Measurements from ENCODE around the gene PRKAB2.
A peak's percentile ranks its signal among the peaks of the same experiment; 100 is the strongest.

Gene PRKAB2

GRCh38 chr1:147185432-147185831 lies 13.2 kb upstream of the PRKAB2 start:
- DNase-seq (ENCODE audit: low read depth) = peak; percentile 58
- no peak for TF ChIP-seq CTCF (IDR thresholded peaks at IDR 0.05; ENCODE audit: control insufficient read depth, extremely low read depth, insufficient read depth)
- no peak overlapping the region for H3K4me3 ChIP-seq (ENCODE audit: low read depth, low read length)

GRCh38 chr1:147177611-147178380 lies 5.5 kb upstream of the PRKAB2 start:
- no peak for TF ChIP-seq CTCF (IDR thresholded peaks at IDR 0.05; ENCODE audit: control insufficient read depth, extremely low read depth, insufficient read depth)
- DNase-seq (ENCODE audit: low read depth) = no peak
- no peak overlapping the region for H3K4me3 ChIP-seq (ENCODE audit: low read depth, low read length)

- no peak for TF ChIP-seq CTCF (IDR thresholded peaks at IDR 0.05; ENCODE audit: control insufficient read depth, extremely low read depth, insufficient read depth)
- peak overlapping the region; percentile 97 for H3K4me3 ChIP-seq (ENCODE audit: low read depth, low read length)
- no peak for DNase-seq (ENCODE audit: low read depth)
Observed at GRCh38 chr1:147171399-147172167, 687 bp downstream of the PRKAB2 start.

GRCh38 chr1:147169840-147170674 lies 2.2 kb downstream of the PRKAB2 start:
- H3K4me3 ChIP-seq (ENCODE audit: low read depth, low read length) = no peak overlapping the region
- DNase-seq (ENCODE audit: low read depth) = no peak
- no peak for TF ChIP-seq CTCF (IDR thresholded peaks at IDR 0.05; ENCODE audit: control insufficient read depth, extremely low read depth, insufficient read depth)

GRCh38 chr1:147169171-147169570 lies 3.1 kb downstream of the PRKAB2 start:
- no peak for TF ChIP-seq CTCF (IDR thresholded peaks at IDR 0.05; ENCODE audit: control insufficient read depth, extremely low read depth, insufficient read depth)
- no peak for DNase-seq (ENCODE audit: low read depth)
- no peak overlapping the region for H3K4me3 ChIP-seq (ENCODE audit: low read depth, low read length)

GRCh38 chr1:147168626-147169058 lies 3.6 kb downstream of the PRKAB2 start:
- DNase-seq (ENCODE audit: low read depth) = no peak
- no peak overlapping the region for H3K4me3 ChIP-seq (ENCODE audit: low read depth, low read length)

More at GRCh38 chr1:147168626-147169058, 3.6 kb downstream of the PRKAB2 start:
- TF ChIP-seq CTCF (IDR thresholded peaks at IDR 0.05; ENCODE audit: control insufficient read depth, extremely low read depth, insufficient read depth) = no peak
